RPMI7951 (cell line): ENCODE data around the gene OR12D3. TPM values are rescaled to one million over a fixed set of nuclear protein-coding genes. Genes with fewer than 3 reads are reported as not detected.
"Not testable (repeated sequence)": the region's sequence is repeated elsewhere in the genome, so short reads cannot be mapped to it uniquely, and the experiment has no call there.

Experiments
- DNase-seq: peaks from one replicate; pipeline ENCODE4 v3.0.0-alpha.2; 2012; ENCODE audit warnings: low read depth
- total RNA-seq: library from RNA; depleted of rRNA; stranded (reverse); fragments of >200 nt; shearing (Covaris generic); gene quantifications from 2 replicates; pipeline ENCODE4 v1.2.3, GENCODE V29; 2014; rRNA removed

Gene OR12D3
- not detected in 2 replicates for total RNA-seq

- DNase-seq, result no peak
These were observed at the start of gene OR12D3 for GRCh38 chr6:29375191-29375590. TSS of gene OR12D3 (minus strand) at chr6:29375291. CDS start at chr6:29375287, 4 bp downstream.

- DNase-seq, result no peak
These were observed 49.5 kb upstream of the OR12D3 start for GRCh38 chr6:29424575-29424974.

- DNase-seq, result no peak
These were observed 49.1 kb upstream of the OR12D3 start for GRCh38 chr6:29424168-29424567.

GRCh38 chr6:29419516-29419915 lies 44.4 kb upstream of the OR12D3 start:
- DNase-seq, result peak; percentile 7

- DNase-seq, result no peak
These were observed 39.5 kb upstream of the OR12D3 start, which contains the start of gene OR12D1 for GRCh38 chr6:29414588-29414987. TSS of gene OR12D1 (plus strand) at chr6:29414928.

GRCh38 chr6:29403801-29404200 lies 28.7 kb upstream of the OR12D3 start:
- DNase-seq, result no peak

GRCh38 chr6:29399525-29399924 lies 24.4 kb upstream of the OR12D3 start:
- no peak for DNase-seq

GRCh38 chr6:29395331-29395730 lies 20.2 kb upstream of the OR12D3 start, which contains the start of gene OR12D2:
TSS of gene OR12D2 (plus strand) at chr6:29395631. CDS start at chr6:29396700, 1,069 bp downstream.
- DNase-seq, result no peak

- no peak for DNase-seq
These were observed 13.4 kb upstream of the OR12D3 start for GRCh38 chr6:29388533-29388932.

GRCh38 chr6:29376003-29376402 lies 912 bp upstream of the OR12D3 start:
- no peak for DNase-seq

GRCh38 chr6:29368765-29369164 lies 6.3 kb downstream of the OR12D3 start, which contains the start of gene OR5V1:
TSS of gene OR5V1 (minus strand) at chr6:29368865. CDS start at chr6:29356195, 12,670 bp downstream.
- DNase-seq, result no peak

- DNase-seq, result no peak
These were observed 19.5 kb downstream of the OR12D3 start for GRCh38 chr6:29355603-29356002.

- DNase-seq, result no peak
These were observed 20.1 kb downstream of the OR12D3 start for GRCh38 chr6:29354980-29355379.

GRCh38 chr6:29349348-29349747 lies 25.7 kb downstream of the OR12D3 start:
- DNase-seq, result not testable (repeated sequence)

GRCh38 chr6:29345380-29345779 lies 29.7 kb downstream of the OR12D3 start:
- DNase-seq, result no peak

GRCh38 chr6:29336269-29336668 lies 38.8 kb downstream of the OR12D3 start:
- DNase-seq, result no peak

- DNase-seq, result no peak
These were observed 42.4 kb downstream of the OR12D3 start for GRCh38 chr6:29332676-29333075.

GRCh38 chr6:29325777-29326176 lies 49.3 kb downstream of the OR12D3 start:
- no peak for DNase-seq

Other genes with a start within 250 kb of the OR12D3 start
- not detected in 2 replicates for gene OR2J2, start 204.4 kb downstream of the OR12D3 start, total RNA-seq
- gene OR14J1, start 73.6 kb downstream of the OR12D3 start, total RNA-seq, result not detected in 2 replicates
- gene OR5V1, start 6.4 kb downstream of the OR12D3 start, total RNA-seq, result not detected in 2 replicates
- not detected in 2 replicates for gene OR12D2, start 20.3 kb upstream of the OR12D3 start, total RNA-seq
- not detected in 2 replicates for gene OR12D1, start 39.6 kb upstream of the OR12D3 start, total RNA-seq
- gene OR10C1, start 64.0 kb upstream of the OR12D3 start, total RNA-seq, result not detected in 2 replicates
- gene OR11A1, start 81.8 kb upstream of the OR12D3 start, total RNA-seq, result not detected in 2 replicates
- not detected in 2 replicates for gene OR2H1, start 81.9 kb upstream of the OR12D3 start, total RNA-seq
- not detected in 2 replicates for gene MAS1L, start 112.7 kb upstream of the OR12D3 start, total RNA-seq
- not detected in 2 replicates for gene UBD, start 184.4 kb upstream of the OR12D3 start, total RNA-seq
- not detected in 2 replicates for gene OR2H2, start 209.8 kb upstream of the OR12D3 start, total RNA-seq